ENCODE measurements around the gene CDC45.

The CDC45 gene

DNA sequence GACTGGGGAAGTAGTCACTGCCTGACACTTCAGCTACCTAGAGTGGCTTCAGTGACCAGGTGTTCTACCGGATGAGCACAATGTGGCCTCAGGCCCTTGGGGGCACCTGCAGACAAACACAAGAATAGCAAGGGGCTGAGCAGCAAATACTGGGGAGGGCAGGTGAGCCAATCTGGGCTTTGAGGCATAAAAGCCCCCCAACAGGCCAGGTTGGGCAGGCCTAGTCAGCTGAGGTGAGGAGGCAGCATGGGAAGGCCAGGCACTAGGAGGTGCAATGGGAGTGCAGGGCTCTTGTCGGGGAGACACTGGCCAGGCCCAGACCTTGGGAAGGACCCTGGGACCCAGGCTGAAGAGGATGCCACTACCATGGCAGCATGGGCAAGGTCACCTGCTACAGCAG, 9.7 kb upstream of the CDC45 start:
- no peak for DNase-seq

DNA sequence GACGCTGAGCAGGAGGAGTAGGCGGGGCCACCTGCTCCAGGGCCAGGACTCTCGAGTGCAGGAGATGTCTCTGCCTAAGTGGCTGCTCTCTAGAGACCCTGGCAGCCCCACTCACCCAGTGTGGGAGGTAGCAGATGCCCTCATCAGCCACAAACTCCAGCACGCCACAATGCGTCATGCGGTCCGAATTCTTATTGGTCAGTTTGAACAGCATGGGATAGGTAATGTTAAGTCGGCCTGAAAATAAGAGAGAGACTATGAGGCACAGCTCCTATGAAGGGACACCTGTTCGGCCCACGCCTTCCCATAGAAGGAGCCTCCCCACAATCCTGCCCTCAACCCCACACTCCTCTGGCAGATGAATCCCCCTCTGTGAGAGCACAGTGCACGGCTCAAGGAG, 8.1 kb upstream of the CDC45 start:
- no peak for DNase-seq

DNA sequence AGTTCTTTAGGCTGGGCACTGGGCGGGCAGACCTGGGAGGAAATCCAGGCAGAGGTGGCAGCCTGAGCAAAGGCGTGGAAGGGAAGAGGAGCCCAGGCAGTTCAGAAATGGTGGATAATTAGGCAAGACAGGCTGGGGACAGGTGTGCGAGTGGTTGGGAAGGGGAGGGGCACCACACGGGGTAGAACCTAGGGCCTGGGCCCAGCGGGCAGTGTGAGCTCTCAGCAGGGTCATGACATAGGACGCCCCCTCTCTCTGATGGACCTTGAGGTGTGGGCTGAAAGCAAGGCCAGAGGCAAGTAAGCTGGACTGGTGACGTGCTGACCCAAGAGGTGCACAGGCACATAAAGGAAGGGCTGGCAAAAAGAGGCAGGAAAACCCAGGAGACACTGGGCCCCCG, 7.5 kb upstream of the CDC45 start:
- no peak for DNase-seq

DNA sequence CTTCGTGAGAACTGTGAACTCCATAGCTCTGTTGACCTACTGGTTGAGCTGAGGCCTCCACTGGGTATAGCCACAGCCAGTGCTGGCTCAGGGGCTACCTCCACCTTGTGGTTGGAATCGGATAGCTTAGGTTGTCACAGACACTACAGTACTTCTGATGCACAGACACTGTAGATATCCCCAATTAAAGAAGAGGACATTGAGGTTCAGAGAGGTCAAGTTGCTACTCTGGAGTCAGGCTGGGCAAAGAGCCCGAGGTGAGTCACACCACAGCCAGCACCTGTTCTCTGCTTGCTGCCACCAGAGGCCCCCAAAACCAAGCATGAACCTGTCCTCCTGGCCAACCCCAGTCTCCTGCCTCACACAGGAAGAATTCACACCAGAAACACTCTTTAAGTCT, 6.1 kb upstream of the CDC45 start:
- no peak for DNase-seq

DNA sequence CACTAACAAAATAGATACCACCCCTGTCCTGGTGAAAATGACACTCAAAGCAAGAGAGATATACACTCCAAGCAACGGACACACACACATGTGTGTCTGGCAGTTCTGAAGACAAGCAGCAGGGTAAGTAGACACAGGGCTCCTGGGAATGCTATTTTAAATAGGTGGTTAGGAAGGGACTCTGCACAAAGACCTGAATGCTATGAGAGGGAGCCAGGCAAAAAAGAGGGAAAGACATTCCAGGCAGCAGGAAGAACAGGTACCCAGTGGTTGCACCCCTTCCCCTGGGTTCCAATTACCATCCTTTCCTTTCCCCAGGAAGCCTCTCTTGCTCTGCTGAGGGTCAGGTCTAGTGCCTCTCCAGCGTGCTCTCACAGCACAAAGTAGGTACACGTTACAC, 3.7 kb upstream of the CDC45 start:
- no peak for DNase-seq

DNA sequence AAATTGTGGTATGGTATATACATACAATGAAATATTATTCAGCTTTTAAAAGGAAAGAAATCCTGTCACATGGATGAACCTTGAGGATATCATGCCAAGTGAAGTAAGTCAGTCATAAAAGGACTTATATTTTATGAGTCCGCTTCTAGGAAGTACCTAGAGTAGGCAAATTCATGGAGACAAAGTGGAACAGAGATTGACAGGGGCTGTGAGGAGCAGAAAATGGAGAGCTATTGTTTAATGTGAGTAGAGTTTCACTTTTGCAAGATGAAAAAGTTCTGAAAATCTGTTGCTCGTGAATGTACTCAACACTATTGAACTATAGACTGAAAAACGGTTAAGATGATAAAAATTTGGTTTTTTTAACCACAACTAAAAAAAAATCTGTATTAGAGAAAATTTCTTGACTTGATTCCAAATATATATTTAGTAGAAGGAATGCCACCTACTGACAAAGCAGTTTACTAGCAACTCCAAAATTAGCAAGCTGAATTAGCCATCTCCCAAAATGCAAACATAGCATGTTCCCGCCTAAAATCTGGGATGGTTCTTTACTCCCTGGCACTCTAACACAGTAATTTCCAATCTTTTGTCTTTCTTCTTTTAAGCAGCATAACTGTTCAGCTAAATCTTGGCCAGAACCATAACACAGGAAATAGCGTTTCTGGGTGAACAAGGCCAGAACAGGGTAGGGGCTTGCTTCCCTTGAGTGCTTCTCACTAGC, 2.2 kb upstream of the CDC45 start:
- peak; percentile 8 for DNase-seq

DNA sequence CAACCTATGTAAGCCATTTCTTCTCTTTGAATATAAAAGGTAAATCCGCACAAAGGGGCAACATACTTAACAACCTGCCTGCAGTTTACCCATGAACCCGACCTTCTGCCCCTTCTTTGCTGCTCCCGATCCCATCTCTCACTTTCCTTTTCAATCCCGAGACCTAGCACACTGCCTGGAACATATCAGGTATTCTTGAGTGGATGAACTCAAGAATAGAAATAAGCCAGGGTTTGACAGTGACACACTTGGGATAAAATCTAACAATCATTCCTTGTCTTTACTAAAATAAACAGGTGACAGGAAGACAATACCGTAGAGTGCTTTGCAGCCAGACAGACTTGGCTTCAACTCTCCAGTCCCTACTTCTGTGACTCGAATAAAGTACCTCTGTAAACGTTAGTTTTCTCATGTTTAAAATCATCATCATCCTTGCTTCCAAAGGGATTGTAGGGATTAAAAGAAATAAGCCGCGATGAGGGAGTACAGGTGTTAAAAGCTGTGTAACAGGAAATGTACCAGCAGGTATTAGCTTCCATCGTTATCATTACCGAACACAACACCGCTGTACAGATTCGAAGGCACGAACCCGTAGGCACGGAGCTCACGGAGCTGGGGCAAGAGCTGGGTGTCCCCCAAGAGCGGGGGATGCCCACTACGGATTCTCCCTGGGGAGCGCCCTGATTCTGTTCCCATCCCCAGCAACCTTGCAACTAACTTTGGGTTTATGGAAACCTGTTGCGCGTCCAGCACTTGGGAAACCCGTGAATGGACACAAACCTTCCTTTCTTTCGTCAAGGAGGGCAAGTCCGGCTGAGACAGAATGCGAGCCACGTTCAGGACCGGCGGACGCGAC, 1.4 kb upstream of the CDC45 start:
- DNase-seq = no peak

DNA sequence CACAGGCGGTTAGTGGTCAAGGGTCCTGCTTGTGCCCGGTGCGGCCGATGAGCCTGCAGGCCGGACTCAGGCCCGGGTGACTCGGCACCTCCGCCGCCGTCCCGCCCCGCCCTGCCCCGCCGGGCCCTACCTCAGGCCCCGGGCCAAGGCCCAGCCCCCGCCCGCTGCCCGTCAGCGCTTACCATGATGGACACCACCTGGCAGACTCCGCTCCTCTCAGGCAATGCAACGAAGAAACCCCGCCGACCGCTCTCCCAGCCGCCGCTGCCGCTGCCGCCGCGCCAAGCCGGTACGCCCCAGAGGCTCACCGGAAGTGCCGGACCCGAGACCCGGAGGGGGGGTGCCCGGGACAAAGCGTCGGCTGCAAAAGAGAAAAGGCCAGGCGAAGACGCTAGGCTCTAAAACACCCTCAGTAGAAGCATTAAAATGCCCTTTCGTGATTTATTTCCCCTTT, 792 bp upstream of the CDC45 start, which contains the start of gene UFD1:
Gene UFD1, minus strand, starts transcription at position 293 of the 454 bp plus-strand sequence. Its CDS starts 108 bp downstream, at position 185.
- peak; percentile 77 for DNase-seq

DNA sequence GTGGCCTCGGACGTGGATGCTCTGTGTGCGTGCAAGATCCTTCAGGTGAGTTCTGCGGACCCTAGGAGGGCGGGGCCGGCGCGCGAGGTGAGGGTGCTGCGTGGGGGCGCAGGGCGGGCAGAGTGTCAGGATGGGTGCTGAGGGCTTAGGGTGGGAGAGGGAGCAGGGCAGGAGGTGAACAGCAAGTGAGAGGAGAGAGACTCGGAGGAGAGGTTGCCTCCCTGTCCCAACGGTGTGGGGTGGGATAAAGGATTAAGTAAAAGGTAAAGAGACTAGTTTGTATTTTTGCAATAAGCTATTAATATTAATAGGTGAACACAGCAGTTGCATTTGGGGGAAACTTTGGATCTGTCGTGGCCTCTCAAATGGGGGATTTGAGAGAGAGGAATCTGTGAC, 451 bp downstream of the CDC45 start:
- no peak for DNase-seq

DNA sequence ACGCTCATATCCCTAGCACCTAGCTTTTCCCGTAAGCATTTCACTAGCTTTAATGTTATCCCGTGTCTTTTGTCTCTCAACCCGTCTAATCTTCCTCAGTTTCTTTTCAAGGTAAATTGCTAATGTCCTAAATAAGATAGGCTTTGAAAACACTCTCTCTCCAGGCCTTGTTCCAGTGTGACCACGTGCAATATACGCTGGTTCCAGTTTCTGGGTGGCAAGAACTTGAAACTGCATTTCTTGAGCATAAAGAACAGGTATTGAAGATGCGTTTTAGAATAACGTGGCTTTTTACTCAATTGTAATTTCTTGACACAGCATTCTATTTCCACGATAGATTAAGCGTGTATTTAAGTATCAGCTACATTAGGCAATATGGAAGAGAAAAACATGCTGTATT, 1.1 kb downstream of the CDC45 start:
- DNase-seq = no peak

DNA sequence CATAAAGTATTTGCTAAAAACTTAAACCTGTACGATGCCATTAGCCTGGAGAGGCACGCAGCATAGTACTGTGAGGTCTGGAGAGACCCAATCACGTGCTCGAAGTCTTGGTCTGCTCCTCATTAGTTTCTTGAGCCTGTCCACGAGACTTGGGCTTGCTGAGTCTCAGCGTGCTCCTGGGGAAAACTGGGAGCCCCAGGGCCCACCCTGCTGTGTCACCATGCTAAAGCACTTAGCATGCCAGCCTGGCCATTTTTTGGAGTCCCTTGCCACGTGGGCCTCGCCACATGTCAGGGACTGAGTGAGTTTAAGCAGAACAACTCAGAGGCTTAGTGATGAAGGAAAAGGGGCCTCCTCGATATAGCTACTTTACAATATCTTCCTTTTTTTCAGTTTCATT, 2.6 kb downstream of the CDC45 start:
- no peak for DNase-seq

DNA sequence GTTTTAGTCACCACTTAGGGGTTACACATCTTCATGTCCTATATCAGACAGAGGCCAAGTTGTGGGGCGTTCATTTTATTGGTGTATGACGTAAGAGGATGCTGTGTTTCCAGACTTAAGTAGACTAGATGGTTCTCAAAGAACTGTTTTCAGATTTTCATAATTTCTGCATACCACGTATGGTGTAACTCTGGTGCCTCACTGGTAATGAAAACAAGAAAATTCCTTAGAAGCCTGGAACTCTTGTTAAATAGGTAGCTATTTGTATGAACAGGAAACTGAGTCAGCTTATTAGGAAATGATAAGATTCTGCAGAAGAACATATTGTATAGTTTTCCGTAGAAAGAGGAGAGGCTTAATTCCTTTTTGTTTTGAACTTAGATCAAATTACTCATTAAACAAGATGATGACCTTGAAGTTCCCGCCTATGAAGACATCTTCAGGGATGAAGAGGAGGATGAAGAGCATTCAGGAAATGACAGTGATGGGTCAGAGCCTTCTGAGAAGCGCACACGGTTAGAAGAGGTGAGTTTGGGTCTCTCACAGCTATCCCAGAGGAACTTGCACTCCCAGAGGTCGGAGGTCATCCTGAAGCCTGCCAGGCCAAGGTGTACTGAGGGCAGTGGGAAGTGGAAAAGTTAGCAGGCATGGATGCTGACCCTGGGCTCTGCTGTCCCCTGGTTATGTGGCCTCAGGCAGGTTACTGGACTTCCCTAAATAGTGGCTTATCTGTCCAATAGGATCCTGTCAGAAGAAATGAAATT, 3.9 kb downstream of the CDC45 start:
- DNase-seq = peak; percentile 51

DNA sequence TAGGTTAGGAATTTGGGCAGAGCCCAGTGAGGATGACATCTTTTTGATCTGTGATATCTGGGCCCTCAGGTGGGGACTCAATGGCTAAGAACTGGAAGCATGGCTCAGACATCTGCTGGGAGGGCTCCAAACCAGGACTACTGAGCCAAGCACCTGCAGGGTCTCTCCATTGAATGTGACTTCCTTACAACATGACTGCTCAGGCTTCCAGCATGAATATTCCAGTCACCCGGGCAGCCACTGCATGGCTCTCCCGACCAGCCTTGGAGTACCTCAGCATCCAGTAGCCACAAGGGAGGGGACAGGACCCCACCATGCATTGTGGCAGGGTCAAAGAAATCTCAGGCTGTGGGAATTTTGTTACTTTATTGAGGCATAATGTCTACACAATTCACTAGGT, 8.6 kb downstream of the CDC45 start:
- no peak for DNase-seq

DNA sequence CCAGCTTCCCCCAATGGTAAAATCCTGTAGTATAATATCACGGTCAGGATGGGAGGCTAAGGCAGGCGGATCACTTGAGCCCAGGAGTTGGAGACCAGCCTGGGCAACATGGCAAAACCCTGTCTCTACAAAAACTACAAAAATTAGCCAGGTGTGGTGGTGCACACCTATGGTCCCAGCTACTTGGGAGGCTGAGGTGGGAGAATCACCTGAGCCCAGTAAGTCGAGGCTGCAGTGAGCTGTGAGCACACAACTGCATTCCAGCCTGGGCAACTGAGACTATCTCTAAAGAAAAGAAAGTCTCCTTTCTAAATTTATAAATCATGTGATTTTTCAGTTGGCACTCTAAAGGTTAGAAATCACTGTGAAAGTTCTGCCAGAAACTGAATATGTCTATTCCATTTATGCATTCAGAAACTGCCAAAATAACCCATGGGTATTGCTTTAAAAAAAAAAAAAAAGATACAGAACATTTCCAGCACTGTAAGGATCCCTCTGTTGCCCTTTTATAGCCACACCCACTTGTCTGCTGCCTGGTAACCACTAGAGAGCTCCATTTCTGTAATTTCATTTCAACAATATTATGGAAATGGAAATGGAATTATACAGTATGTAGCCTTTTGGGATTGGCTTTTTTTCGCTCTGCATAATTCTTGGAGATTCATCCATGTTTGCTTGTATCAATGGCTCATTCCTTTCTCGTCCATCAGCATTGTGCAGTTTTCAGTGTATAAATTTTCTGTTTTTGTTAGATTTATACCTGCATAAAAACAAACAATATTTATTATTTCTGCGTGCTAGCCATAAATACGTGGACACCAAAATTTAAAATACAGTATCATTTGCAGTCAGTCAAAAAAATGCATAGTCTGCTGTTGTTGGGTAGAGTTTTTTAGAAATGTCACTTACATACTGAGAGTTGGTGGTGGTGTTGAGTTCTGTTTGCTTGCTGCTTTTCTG, 9.4 kb downstream of the CDC45 start:
- DNase-seq = peak; percentile 6

DNA sequence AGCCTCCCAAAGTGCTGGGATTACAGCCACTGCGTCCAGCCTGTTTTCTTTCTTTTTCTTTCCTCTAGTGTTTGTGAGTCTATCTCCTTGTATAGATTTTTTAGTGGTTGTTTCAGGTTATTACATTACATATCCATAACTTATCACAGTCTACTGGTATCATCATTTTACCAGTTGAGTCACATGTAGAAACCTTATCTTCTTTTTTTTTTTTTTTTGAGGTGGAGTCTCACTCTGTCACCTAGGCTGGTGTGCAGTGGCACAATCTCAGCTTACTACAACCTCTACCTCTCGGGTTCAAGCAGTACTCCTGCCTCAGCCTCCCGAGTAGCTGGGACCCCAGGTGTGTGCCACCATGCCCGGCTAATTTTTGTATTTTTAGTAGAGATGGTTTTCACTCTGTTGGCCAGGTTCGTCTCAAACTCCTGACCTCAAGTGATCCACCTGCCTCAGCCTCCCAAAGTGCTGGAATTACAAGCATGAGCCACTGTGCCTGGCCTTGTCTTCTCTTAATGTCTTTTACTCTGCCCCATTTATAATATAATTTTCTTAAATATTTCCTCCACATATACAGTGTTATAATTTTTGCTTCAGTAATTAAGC, 11.0 kb downstream of the CDC45 start:
- no peak for DNase-seq

DNA sequence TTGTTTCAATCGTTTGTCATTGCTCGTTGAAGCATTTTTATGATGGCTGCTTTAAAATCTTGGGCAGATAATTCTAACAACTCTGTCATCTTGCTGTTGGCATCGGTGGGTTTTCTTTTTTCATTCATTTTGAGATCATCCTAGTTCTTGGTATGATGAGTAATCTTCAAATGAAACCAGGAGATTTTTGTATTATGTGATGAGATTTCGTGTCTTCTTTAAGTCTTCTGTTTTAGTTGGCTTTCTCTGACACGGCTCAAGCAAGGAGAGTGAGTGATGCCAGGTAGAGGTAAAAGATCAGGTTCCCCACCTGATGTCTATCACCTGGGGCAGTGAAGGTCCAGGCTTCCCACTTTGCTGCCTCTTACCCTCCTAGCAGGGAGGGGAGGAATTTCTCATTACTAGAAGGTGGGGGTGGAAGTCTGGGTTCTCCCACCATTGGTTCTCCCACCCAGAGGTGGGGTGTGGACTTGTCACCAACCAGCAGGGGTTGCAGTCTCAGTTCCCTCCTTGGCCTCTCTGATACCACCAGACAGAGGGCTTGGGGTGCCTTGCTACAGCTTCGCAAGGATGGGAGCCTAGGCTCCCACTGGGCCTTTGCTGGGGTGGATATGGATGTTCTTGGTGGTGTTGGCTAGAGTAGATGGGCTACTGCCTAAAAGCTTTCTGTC, 12.9 kb downstream of the CDC45 start:
- no peak for DNase-seq

DNA sequence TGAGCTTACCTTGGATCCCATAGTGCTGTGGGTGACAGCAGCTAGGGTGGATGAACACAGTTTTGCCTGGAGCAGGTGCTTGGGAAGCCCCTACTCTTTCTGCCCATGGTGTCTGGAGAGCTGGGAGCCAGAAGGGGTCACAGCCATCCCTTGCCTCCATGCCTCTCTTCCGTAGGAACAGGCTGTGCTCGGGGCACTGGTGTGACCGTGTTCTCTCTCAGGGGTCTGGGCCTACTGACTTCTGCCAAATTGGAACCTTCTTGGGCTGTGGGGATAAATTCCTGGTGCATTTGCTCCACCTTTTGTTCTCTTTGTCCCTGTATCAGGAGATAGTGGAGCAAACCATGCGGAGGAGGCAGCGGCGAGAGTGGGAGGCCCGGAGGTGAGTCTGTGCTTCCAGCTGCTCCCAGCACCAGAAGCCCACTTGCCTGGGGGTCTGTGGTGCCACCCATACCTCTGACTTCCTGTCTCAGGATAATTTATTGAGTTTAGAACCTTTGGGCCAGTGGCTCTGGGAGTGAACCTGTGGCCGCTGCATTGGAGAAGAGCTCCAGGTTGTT, 14.4 kb downstream of the CDC45 start:
- no peak for DNase-seq

DNA sequence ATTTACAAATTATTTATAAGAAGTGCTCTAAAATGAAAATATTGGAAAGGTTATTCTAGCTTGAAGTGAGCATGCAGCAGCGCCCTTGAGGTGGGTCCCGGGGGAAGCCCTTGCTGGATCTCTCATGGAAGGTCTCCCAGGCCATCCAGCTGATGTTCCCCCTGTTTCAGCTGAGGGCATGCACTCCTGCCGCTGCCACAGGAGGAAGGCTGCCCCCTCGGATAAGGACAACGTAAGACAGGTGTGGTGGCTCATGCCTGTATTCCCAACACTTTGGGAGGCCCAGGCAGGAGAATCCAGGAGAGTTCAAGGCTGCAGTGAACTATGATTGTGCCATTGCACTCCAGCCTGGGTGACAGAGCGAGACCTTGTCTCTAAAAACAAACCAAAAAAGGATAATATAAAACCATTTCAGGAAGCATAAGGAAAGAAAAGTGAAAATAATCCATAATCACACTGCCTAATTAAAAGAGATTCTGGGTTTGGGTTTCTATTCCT, 15.0 kb downstream of the CDC45 start:
- DNase-seq = no peak

DNA sequence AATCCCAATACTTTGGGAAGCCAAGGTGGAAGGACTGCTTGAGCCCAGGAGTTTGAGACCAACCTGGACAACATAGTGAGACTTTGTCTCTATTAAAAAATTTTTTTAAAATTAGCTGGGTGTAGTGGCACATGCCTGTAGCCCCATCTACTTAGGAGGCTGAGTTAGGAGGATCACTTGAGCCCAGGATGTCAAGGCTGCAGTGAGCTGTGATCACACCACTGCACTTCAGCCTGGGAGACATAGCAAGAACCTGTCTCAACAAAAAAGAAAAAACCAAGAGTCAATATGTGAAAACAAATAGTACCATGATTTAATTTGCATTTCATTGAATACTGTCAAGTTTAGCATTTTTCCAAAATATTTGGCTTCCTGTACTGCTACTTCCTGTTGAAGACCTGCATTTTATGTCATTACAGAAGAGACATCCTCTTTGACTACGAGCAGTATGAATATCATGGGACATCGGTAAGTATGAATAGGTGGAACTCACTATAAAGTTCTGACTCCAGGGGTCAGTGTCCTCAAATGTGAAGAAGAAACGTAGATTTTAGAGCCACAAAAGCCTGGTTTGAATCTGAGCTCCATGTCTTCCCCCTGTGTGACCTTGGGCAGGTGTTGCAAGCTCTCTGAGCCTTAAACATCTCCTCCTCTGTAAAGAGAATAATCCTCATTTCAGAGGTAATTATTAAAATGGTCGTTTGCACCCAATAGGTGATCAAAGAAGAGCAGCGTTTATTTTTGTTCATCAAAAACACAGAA, 16.0 kb downstream of the CDC45 start:
- DNase-seq = peak; percentile 10

DNA sequence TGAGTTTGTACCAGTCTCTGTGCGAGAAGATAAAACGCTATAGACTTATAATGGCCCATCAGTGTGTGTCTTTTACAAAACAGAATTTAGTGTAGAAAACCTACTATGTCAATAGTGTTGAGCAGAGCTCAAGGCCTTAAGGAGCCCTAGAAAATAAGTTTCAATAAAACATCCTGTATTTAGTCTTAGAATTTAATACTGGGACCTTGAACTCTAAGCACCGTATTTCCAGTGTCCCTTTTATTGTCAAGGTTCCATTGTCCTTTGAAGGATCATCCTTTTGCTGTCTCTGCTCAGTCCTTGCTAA, 16.6 kb downstream of the CDC45 start:
- no peak for DNase-seq
